GM19328 (cell line): ENCODE results near the gene DSCAM.
"Not testable (repeated sequence)": the region's sequence is repeated elsewhere in the genome, so short reads cannot be mapped to it uniquely, and the experiment has no call there.

ENCODE experiments used
- ATAC-seq: cut with Tn5 transposase; IDR thresholded peaks from one replicate; pipeline ENCODE4 v1.9.1; 2021; ENCODE audit warnings: mild to moderate bottlenecking, moderate library complexity; ENCODE audit not compliant: unreplicated experiment

Gene DSCAM

DNA sequence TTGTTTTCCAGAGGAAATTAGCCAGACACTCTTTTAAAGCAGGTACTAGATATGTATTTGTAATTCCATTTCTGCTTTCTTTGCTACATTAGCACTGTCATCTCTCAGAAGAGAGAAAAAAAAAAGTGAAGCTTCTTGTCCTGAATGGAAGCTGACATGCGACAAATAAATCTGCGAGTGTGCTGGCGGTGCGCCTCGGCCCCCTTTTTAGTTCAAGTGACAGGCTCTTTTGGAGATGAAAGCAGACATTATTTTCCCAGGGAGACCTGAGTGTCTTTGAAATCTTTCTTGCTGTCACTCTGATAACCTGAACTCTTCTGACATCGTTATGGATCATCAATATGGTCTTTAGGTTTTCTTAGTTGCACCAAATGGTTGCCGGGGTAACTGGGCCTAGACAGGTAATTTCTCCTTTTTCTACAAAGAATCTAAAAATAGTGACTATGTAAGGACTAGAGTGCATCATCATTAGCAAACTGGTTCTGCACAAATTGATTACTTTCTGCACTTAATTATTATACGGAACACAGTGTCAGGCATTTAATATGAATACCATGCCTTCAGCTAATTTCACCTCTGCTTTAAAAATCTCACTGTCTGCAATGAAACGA is 501.1 kb downstream of the DSCAM start:
- ATAC-seq, result no peak

DNA sequence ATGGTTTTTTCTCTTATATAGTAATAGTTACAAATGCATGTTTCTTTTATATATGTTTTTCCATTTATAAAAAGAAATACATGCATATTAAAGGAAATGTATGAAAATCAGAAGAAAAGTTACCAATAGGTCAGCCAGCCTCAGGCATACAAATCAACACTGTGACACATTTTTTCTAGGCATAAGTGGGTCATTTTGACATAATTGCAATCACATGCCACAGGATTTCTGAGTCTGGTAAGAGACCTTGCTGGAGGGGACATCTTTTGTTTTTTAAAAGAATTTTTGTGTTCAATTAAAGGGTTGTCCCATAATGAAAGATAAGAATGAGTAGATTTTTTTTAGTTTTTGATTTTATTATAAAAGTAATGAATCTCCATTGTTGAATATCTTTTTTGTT is 506.6 kb downstream of the DSCAM start:
- ATAC-seq, result no peak

DNA sequence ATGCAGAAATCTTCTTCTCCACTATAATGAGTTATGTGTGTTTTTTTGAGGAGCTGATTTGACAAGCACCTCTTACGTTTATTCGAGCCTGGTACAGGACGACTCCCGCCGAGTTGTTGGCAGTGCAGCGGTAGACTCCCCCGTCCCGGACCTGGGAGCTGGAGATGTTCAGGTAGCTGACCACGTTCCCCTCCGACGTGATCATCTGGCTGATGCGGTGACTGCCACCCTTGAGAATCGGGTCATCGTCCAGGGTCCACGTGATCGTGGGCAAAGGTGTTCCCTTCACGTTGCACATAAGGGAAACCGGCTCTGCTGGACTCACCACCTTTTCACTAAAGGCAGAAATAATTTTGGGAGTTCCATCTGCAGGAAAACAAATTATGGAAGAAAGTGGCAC is 507.9 kb downstream of the DSCAM start:
- ATAC-seq, result no peak

DNA sequence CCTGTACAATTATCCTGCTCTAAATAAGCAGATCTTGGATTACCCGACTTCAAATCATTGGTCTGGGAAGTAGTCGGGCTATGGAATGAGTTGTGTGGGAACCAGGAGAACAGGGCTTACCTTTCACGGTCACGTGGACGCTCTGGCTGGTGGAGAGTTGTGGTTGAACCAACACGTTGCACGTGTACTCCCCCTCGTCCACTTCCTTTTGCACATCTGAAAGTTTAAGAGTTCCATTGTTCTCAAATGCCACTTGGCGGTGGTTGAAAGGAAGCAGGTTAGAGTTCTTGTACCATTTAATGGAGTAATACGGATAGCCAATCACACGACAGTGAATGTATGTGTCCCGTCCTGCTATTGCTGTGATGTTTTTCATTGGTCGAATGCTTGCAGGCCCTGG is 509.0 kb downstream of the DSCAM start:
- no peak for ATAC-seq

DNA sequence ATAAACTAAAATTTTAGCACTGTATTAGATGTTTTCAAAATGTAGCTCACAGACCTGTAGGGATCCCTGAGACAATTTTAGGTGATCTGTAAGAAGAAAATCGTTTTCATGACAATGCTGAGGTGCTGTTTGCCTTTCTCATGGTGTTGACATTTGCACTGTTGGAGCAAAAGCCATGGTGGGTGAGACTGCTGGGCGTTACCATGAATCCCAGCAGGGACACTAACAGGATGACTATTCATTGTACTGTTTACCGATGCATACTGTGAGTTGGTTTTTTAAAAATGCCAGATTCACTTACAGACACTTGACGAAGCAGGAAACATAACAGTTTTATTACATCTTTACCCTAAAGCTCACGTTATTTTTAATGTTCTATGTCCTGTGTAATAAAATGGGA is 511.3 kb downstream of the DSCAM start:
- ATAC-seq, result no peak

DNA sequence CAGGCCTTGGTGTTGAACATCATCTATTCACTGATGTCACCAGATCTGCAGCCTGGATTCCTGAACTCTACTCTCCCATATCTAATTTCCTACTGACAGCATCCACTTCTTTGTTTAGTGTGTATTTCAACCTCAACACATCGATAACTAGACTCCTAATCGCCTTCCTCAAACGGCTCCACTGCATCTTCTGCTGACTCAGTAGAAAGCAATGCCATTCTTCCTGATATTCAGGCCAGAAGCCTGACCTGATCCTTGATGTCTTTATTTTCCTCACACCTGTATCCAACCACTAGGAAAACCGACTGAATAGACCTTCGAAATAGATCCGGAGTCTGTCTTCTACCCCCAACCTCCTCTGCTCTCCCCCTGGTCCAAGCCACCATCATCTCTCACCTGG is 512.8 kb downstream of the DSCAM start:
- ATAC-seq, result no peak

DNA sequence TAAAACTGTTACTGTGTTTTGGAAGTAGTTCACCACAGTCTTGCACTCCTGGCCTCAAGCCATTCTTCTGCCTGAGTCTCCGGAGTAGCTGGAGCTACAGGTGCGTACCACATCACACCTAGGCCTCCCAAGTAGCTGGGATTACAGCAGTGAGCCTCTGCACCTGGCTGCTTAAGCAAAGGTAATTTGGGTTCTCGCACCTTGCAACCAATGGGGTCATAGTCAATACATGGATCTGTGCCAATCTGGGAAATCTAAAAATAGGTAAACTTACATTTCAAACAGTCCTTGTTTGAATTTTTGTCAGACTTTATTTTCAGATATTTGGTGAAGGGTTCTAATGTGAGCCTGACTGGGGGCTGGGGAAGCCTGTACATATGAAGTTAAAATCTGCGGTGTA is 513.2 kb downstream of the DSCAM start:
- no peak for ATAC-seq

DNA sequence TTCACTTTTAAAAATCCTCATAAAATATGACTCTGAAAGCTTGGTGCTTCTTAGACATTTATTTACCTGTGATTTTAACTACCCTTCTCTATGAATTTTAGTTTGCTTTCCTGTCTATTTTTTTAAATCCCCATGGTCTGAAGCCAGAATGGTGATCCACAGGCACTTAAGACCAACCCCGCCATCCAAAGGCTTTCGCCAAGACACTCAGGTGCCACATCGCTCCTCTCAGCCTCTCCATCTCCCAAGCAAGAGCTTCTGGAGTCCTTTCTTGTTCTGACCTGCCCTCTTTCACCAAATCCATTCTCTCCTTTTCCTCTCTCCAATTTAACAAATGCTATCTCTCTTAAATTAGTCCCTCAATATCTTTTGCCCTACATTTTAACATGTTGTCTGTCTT is 515.2 kb downstream of the DSCAM start:
- no peak for ATAC-seq

DNA sequence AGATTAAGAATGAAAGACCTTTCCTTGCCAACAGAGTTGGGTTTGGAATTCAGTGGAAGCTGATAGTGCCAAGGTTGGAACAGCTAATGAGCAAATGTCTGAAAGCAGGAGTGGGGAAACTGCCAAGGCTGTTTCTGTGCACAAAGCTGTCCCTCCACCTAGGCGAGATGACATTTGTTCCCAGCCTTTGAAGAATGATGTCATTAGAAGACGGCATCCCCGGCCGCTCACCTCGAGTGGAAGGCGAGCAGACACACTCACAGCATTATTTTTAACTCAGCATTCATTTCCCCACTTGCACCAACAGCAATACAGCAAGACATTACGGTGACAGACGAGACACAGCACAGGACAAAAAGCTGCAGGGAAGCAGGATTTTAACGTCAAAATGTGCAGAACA is 515.8 kb downstream of the DSCAM start:
- no peak for ATAC-seq

DNA sequence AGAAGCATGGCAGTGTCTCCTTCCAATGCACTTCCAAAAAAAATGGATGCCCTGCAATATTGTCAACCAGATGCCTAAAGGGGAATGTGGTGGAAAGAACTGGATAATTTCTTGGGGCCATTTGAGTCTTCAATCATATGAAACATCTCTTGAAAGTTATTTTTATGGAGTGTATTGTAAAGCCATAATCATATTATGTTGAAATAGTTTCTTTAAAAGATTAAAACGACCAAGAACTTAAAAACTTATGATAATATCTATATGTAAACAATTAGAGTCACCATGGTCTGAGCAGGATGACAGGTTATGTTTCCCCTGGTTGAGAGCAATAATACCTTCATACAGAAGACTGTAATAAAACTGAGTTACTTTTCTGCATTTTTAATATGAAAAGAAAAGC is 522.6 kb downstream of the DSCAM start:
- ATAC-seq, result no peak

DNA sequence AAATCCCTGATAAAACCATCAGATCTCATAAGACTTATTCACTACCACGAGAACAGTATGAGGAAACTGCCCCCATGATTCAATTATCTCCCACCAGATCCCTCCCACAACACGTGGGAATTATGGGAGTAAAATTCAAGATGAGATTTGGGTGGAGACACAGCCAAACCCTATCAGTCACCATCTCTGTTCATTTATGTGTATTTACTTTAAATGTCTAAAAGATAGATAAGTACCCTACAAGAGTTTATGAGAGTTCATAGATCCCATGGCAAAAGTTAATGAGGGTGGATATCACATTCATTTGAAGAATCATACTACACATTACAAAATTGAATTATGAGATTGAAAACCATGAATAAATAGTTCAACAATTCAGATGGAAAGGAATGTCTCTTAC is 526.2 kb downstream of the DSCAM start:
- not testable (repeated sequence) for ATAC-seq

DNA sequence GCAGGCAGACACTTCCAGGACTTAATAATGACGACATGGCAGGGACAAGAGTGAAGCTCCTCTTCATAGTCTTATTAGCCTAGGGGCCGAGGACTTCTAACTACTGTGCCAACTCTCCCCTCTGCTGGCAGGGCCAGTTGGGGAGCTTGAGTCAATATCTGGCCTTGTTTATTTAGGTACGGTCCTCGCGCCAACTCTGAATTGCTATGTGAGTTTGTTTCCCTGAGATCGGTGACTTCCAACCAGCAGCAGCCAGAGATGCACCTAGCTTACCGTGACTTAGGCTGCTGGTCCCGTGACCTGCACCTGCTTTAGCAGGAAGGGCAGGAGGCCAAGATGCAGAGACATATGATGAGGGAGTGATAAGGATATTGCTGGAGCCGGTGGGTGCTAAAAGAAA is 528.6 kb downstream of the DSCAM start:
- ATAC-seq, result no peak

DNA sequence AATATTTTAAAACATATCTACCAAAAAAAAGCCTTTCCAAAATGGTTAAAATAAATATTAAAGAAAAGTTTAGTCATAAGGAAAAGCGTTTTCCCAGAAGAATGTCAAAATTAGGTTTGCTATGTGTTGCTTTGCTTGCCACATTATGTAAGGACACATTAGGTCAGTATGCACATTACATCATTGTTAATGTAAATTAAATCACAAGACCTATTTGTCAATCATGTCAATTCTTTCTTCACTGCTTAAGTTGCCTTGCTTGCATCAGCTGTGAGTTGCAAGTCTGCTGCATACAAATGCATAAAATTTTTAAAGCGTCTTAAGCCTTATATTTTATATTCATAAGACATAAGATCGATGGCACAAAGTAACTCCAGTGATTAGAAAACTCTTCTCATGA is 530.9 kb downstream of the DSCAM start:
- no peak for ATAC-seq

DNA sequence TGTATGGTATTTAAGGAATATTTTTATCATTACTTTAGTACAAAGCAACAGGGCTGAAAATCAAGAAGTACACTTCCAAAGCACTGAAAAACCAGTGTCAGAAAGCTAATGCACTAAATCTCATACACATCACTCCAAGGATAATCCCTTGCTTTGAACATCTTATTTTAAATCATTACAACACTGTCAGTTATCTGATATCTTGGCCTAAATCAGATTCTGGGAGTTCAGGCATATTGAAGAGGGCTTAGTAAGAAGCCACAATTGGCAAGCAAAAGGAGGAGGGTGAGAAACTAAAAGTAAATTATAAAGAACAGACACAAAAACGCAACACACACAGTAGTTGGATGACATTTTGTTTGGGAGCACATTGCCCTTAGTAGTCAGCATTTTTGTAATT is 531.3 kb downstream of the DSCAM start:
- no peak for ATAC-seq

DNA sequence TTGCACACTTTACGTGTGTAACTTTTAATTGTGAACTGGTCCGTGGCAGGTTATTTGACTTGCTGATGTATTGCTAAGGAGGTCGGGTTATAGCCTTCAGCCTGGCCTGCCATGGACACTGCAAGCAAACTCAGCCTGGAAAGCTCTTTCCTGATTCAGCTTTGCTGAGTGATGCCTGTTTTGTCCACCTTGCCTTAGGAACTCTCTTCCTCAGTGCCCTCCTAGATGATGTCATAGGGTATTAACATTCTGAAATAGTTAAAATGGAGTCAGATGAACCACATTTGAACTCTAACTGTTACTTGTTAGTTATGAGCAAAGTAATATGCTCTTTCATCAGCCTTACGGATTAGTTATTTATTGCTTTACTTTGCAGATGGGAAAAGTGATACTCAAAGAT is 533.7 kb downstream of the DSCAM start:
- ATAC-seq, result no peak

DNA sequence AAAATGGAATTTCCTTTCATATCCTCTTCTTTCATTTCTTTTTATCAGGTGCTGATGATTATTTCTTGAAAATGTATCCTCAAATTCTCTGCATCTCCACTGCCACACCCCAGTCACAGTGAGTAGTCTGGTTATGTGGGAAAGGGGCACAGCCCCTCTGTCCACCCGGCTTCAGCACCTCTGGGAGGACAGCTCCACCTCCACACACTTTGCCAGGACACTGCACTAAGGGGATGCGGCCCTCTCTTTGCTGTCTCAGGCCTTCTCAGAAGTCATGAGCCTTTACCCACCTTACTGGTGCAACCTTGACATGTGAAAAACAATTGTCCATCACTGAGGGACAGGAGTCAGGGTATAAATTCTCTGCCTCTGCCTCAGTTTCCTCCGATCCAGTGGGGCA is 546.7 kb downstream of the DSCAM start:
- ATAC-seq, result no peak

DNA sequence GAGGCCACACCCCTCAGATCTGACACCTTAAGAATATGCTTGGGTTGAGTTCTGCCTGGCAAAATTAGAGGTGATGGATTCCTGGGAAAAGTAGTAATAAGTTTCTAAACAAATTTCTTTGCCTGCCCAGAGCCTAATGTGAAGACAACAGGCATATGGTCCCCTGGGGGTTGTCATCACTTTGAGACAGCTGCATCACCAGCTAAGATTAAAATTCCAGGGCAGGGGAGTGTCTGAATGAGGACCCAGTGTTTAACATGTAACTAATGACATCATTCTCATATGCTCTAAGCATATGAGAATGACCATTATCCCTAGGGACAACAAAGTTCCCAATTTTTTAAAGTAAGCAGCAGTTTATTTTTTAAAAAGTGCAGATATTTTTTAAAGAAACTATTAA is 547.5 kb downstream of the DSCAM start:
- no peak for ATAC-seq

DNA sequence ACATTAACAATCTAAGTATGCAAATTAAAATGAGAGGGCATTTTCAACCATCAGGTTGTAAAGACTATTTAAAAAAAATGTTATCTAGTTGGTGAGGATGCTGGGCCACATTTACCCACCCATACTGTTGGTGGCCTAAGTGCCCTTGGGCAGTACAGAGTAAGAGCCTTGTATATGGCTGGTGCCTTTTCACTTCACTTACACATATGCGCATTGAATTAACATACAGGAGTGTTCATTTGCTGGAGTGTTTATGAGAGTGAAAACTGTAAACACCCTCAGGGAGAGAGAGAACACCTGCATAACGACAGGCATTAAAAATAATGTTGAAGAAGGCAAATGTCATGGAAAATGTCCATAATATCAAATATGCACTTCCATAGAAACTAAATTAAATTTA is 552.6 kb downstream of the DSCAM start:
- ATAC-seq, result no peak

DNA sequence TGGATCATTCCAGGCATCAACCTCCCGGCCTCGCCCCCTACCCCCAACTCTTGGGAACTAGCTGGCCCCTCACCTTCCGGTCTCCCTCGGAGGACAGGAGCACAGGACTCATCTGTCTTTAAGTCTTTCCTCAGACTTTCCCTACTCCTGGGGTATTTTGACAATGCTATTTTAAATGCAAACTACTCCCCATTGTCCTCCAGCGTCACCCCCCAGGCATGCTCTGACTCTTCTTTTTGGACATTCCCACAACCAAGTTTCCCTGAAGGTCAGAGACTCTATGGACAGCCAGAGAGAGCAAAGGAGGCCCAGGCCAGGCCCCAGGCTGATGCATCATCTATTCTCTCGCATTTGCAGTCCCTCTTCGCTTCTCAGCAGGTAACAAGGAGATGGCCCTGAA is 555.4 kb downstream of the DSCAM start:
- no peak for ATAC-seq

DNA sequence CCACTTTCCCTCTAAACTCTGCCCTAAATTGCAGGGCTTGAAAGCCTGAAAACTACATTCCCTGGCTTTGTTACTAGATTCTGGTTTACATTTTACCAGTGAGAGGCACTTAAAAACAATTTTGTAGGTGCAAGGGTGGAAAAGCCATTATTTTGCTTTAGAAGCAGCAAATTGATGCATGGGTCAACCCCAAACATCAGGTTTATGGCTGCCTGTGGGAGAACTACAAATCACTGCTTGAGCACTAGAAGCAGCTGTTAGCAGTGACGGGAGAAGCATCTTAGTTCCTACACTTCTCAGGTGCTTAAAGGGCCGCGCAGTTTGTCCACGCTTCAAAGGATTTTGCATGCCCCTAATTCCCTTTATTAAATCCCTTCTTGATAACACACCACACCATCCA is 562.5 kb downstream of the DSCAM start:
- no peak for ATAC-seq

DNA sequence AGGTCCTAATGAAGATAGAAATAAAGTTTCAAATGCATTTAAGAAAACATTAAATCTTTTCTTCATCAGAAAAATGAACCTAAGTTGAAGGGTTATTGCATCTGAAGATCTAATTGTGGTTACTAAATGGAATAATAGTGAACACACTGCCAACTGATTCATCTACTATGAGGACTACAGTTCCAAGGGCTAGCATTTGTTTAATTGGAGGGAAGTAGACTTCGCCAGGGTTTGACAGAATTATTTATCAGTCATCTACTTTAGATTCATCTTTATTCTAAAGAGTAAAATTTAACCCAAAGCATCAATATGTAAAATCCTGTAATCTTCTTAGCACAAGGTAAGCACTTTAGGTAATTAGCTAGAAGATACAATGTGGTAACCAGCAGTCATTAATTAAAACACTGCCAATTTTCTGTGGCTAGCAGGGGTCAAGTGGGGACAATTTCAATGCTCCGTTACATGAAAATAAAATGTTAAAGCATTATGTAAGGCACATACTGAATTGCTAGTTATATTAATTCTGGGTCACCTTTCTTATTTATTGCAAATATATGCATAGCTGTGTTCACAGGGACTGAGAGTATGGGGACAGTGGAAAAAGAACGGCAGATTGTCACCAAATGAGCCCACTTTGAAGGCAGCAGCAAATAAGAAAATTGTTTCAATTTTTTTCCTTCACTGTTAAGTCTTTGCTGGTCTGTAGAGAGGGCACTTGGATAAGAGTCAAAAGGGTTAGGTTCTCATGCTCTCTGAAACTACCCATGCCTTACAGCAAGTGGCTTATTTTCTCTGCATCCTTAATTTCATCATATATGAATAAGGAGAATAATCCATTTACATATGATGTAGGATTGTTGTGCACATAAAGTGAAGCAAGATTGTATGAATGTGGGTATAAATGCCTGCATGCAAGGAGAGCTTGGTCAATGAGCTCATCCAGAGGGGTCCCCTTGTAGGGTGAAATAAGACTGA is 563.8 kb downstream of the DSCAM start:
- no peak for ATAC-seq

DNA sequence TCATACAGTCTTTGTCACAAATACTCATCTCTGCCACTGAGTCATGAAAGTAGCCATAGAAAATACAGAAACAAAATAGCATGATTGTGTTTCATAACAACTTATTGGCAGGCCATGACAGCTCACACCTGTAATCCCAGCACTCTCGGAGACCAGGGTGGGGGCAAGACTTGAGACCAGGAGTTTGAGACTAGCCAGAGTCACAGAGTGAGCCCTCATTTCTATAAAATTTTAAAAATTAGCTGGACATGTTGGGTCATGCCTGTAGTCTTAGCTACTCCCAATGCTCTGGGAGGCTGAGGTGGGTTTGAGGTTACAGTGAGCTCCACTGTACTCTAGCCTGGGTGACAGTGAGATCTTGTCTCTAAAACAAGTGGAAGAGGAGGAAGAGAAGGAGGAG is 568.6 kb downstream of the DSCAM start:
- no peak for ATAC-seq

DNA sequence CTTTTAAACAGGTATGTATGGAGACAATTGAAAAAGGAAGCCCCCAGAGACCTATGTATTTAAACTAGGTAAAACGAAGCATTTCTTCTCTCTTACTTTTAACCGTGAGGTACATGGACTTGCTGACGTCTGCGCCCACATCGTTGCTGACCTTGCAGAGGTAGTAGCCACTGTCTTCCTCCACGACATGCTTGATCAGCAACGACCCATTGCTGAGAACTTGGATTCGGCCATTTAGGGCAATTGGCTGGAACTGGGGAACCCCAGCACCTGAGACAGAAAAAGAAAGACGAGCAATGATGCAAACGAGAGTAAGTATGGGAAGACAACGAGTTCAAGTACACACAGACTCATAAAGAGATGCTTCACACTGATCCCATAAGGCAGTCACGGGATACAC is 571.0 kb downstream of the DSCAM start:
- ATAC-seq, result no peak
